Transverse colon (tissue), 4 donors: ENCODE measurements around the gene PHF14.

Experiments
- EP300 ChIP-seq: sonication (generic); formaldehyde crosslinking; IDR thresholded peaks from one replicate; pipeline ENCODE4 v1.6.1; 2017; ENCODE audit warnings: antibody characterized with exemption, low read depth
- POLR2A ChIP-seq: fragments of 450-650 bp; IDR thresholded peaks from one replicate; pipeline ENCODE4 v1.6.1; 2016; ENCODE audit warnings: antibody characterized with exemption, mild to moderate bottlenecking, moderate library complexity
- POLR2AphosphoS5 ChIP-seq, 3 donors: sonication (generic); formaldehyde crosslinking; IDR thresholded peaks; one replicate each; pipeline ENCODE4 v1.6.1; 2016; ENCODE audit warnings: antibody characterized with exemption in 3 of 3
- TF ChIP-seq, protein P1 (sequence below), 5 experiments: fragments of 200-600 bp in 3 of 5; fragments of 450-650 bp in 2 of 5; sonication (generic) in 3 of 5; IDR thresholded peaks; 1 replicate in 2 of 5; 2 replicates in 3 of 5; pipeline ENCODE4 v1.5.1; 2016 to 2017; ENCODE audit warnings: antibody characterized with exemption in 5 of 5, inconsistent platforms in 3 of 5, mild to moderate bottlenecking in 2 of 5, moderate library complexity in 1 of 5

DNA sequence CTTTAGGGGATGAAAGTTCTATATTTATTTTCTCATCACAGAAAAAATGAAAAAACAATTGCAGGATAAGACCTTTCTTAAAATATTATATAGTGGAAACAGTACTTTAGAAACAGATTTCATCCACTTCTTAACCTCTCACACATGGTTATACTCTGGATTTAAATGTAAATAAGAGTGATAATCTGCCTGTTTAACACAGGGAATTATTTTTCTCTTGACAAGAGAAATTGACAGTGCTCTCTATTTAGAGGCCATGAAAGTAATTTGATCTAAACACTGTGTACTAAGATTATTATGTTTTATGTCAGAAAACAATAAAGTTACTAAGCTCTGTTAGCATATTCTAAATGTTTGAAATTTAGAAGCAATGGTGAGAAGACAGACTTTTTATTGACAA, 88.4 kb downstream of the PHF14 start:
- TF ChIP-seq, protein P1, sequence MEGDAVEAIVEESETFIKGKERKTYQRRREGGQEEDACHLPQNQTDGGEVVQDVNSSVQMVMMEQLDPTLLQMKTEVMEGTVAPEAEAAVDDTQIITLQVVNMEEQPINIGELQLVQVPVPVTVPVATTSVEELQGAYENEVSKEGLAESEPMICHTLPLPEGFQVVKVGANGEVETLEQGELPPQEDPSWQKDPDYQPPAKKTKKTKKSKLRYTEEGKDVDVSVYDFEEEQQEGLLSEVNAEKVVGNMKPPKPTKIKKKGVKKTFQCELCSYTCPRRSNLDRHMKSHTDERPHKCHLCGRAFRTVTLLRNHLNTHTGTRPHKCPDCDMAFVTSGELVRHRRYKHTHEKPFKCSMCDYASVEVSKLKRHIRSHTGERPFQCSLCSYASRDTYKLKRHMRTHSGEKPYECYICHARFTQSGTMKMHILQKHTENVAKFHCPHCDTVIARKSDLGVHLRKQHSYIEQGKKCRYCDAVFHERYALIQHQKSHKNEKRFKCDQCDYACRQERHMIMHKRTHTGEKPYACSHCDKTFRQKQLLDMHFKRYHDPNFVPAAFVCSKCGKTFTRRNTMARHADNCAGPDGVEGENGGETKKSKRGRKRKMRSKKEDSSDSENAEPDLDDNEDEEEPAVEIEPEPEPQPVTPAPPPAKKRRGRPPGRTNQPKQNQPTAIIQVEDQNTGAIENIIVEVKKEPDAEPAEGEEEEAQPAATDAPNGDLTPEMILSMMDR (IDR thresholded peaks at IDR 0.05), result no peak
- TF ChIP-seq EP300 (no peak), POLR2AphosphoS5 (IDR thresholded peaks at IDR 0.05) (no peak), POLR2A (no peak)
